H9 (cell line): ENCODE data around the gene TBL1X. TPM values are rescaled to one million over a fixed set of nuclear protein-coding genes. Genes with fewer than 3 reads are reported as not detected.

Experiments
- DNase-seq: peaks from one replicate; pipeline ENCODE4 v3.0.0-alpha.2; 2017
- H2AFZ ChIP-seq: one replicate; pipeline ENCODE4 v1.6.1; 2013; ENCODE audit warnings: mild to moderate bottlenecking, low read length, control low read depth, moderate library complexity
- H2AK5ac ChIP-seq: 2 replicates; pipeline ENCODE4 v1.6.1; 2013; ENCODE audit warnings: low read length, control low read depth, mixed read lengths; ENCODE audit not compliant: insufficient read length
- H2BK120ac ChIP-seq: one replicate; pipeline ENCODE4 v1.6.1; 2013; ENCODE audit warnings: low read depth, mild to moderate bottlenecking, low read length, control low read depth, inconsistent platforms; ENCODE audit not compliant: poor library complexity, severe bottlenecking
- H2BK12ac ChIP-seq: 2 replicates; pipeline ENCODE4 v1.6.1; 2013; ENCODE audit warnings: low read length, control low read depth, mixed read lengths, low read depth; ENCODE audit not compliant: insufficient read length
- H2BK15ac ChIP-seq: 2 replicates; pipeline ENCODE4 v1.6.1; 2013; ENCODE audit warnings: low read depth, low read length, control low read depth
- H2BK20ac ChIP-seq: one replicate; pipeline ENCODE4 v1.6.1; 2013; ENCODE audit warnings: low read depth, mild to moderate bottlenecking, low read length, control low read depth, inconsistent platforms; ENCODE audit not compliant: poor library complexity, severe bottlenecking
- H2BK5ac ChIP-seq: 2 replicates; pipeline ENCODE4 v1.6.1; 2013; ENCODE audit warnings: low read length, control low read depth, mixed read lengths; ENCODE audit not compliant: insufficient read length
- H3K14ac ChIP-seq: 2 replicates; pipeline ENCODE4 v1.6.1; 2013; ENCODE audit warnings: low read length, control low read depth; ENCODE audit not compliant: insufficient read depth
- H3K18ac ChIP-seq: 2 replicates; pipeline ENCODE4 v1.6.1; 2013; ENCODE audit warnings: low read depth, mild to moderate bottlenecking, mixed read lengths, low read length, control low read depth; ENCODE audit not compliant: insufficient read length
- H3K23ac ChIP-seq: 2 replicates; pipeline ENCODE4 v1.6.1; 2013; ENCODE audit warnings: low read length, control low read depth, mixed read lengths, low read depth; ENCODE audit not compliant: insufficient read length
- H3K23me2 ChIP-seq: 2 replicates; pipeline ENCODE4 v1.6.1; 2013; ENCODE audit warnings: low read depth, mild to moderate bottlenecking, mixed read lengths, low read length, control low read depth; ENCODE audit not compliant: insufficient read length, poor library complexity, severe bottlenecking
- H3K27ac ChIP-seq: 2 replicates; pipeline ENCODE4 v1.5.1; 2013; ENCODE audit warnings: low read length, control low read depth, mixed read lengths, low read depth; ENCODE audit not compliant: insufficient read length
- H3K27me3 ChIP-seq: 2 replicates; pipeline ENCODE4 v1.6.1; 2013; ENCODE audit warnings: low read length, control low read depth, inconsistent platforms; ENCODE audit not compliant: insufficient read depth
- H3K4ac ChIP-seq: 2 replicates; pipeline ENCODE4 v1.6.1; 2013; ENCODE audit warnings: low read depth, mild to moderate bottlenecking, control low read depth, inconsistent platforms, low read length, moderate library complexity
- H3K4me1 ChIP-seq: 2 replicates; pipeline ENCODE4 v1.6.1; 2013; ENCODE audit warnings: low read length, control low read depth, inconsistent platforms; ENCODE audit not compliant: insufficient read depth
- H3K4me2 ChIP-seq: 2 replicates; pipeline ENCODE4 v1.6.1; 2013; ENCODE audit warnings: low read length, control low read depth, mixed read lengths; ENCODE audit not compliant: insufficient read length, insufficient read depth
- H3K56ac ChIP-seq: 2 replicates; pipeline ENCODE4 v1.6.1; 2013; ENCODE audit warnings: low read depth, mild to moderate bottlenecking, mixed read lengths, low read length, control low read depth; ENCODE audit not compliant: insufficient read length
- H3K79me1 ChIP-seq: 2 replicates; pipeline ENCODE4 v1.6.1; 2013; ENCODE audit warnings: low read depth, mild to moderate bottlenecking, moderate library complexity, low read length, control low read depth, inconsistent platforms; ENCODE audit not compliant: insufficient read depth, poor library complexity, severe bottlenecking
- H3K79me2 ChIP-seq: 2 replicates; pipeline ENCODE4 v1.6.1; 2013; ENCODE audit warnings: low read length, control low read depth, inconsistent platforms; ENCODE audit not compliant: insufficient read depth
- H3K9ac ChIP-seq: 2 replicates; pipeline ENCODE4 v1.6.1; 2013; ENCODE audit warnings: low read length, control low read depth, mixed read lengths; ENCODE audit not compliant: insufficient read length; ENCODE audit errors: extremely low read depth
- H3K9me3 ChIP-seq: one replicate; pipeline ENCODE4 v1.6.1; 2013; ENCODE audit warnings: low read depth, low read length, inconsistent platforms; ENCODE audit not compliant: control insufficient read depth
- H3T11ph ChIP-seq: one replicate; pipeline ENCODE4 v1.6.1; 2013; ENCODE audit warnings: mild to moderate bottlenecking, low read length, control low read depth, inconsistent platforms
- H4K20me1 ChIP-seq: one replicate; pipeline ENCODE4 v1.6.1; 2013; ENCODE audit not compliant: control insufficient read depth, insufficient read length, insufficient read depth
- H4K5ac ChIP-seq: 2 replicates; pipeline ENCODE4 v1.6.1; 2013; ENCODE audit warnings: low read depth, mild to moderate bottlenecking, mixed read lengths, low read length, control low read depth; ENCODE audit not compliant: insufficient read length
- H4K8ac ChIP-seq: replicated peaks from 2 replicates; pipeline ENCODE4 v1.6.1; 2013; ENCODE audit warnings: low read length, control low read depth, mixed read lengths, low read depth; ENCODE audit not compliant: insufficient read length
- H4K91ac ChIP-seq: 2 replicates; pipeline ENCODE4 v1.6.1; 2013; ENCODE audit warnings: low read depth, mild to moderate bottlenecking, moderate library complexity, mixed read lengths, low read length, control low read depth; ENCODE audit not compliant: insufficient read length
- H3K27ac Mint-ChIP-seq, 3 experiments: 2 replicates in 2 of 3; 3 replicates in 1 of 3; pipeline ENCODE4 v1.8.0; 2020 to 2021; ENCODE audit warnings: mixed read lengths in 3 of 3, mild to moderate bottlenecking in 1 of 3, moderate library complexity in 1 of 3
- H3K27me3 Mint-ChIP-seq: 2 replicates; pipeline ENCODE4 v1.8.0; 2021; ENCODE audit warnings: low read depth, mild to moderate bottlenecking, moderate library complexity, mixed read lengths
- H3K36me3 Mint-ChIP-seq, 3 experiments: 2 replicates in 2 of 3; 3 replicates in 1 of 3; pipeline ENCODE4 v1.8.0; 2020 to 2021; ENCODE audit warnings: low read depth in 3 of 3, mixed read lengths in 3 of 3; ENCODE audit not compliant: insufficient read depth in 1 of 3
- H3K4me1 Mint-ChIP-seq, 2 experiments: 2 replicates each; pipeline ENCODE4 v1.8.0; 2020; ENCODE audit warnings: mixed read lengths in 2 of 2
- H3K4me3 Mint-ChIP-seq, 2 experiments: 2 replicates in 1 of 2; 3 replicates in 1 of 2; pipeline ENCODE4 v1.8.0; 2020 to 2021; ENCODE audit warnings: mild to moderate bottlenecking in 2 of 2, mixed read lengths in 2 of 2, moderate library complexity in 1 of 2
- H3K9me3 Mint-ChIP-seq, 2 experiments: 2 replicates in 1 of 2; 3 replicates in 1 of 2; pipeline ENCODE4 v1.8.0; 2020; ENCODE audit warnings: mild to moderate bottlenecking in 2 of 2, mixed read lengths in 2 of 2, moderate library complexity in 1 of 2
- CTCF ChIP-seq: fragments of 200-600 bp; sonication (generic); conservative IDR thresholded peaks from 3 replicates; pipeline ENCODE4 v1.8.0; 2021; ENCODE audit warnings: antibody characterized with exemption, mild to moderate bottlenecking
- WGBS: extraction: QIAGEN DNeasy Blood & Tissue Kit; methylation state at CpG from one replicate; pipeline ENCODE4 v1.1.7; 2013; ENCODE audit warnings: missing lambda C conversion rate, low lambda C conversion rate, mixed read lengths; ENCODE audit not compliant: insufficient read length; ENCODE audit errors: extremely low coverage; 5-methylcytosine and 5-hydroxymethylcytosine counted together
- total RNA-seq: library from RNA; stranded (reverse); gene quantifications from 2 replicates; pipeline ENCODE4 v1.2.1, GENCODE V29; 2021

The TBL1X gene
- total RNA-seq, 1 experiment from 2014 or later: 24.1 TPM

GRCh38 chrX:9488586-9488985 lies 23.7 kb downstream of the TBL1X start:
- no peak overlapping the region for H3K14ac ChIP-seq
- peak overlapping the region in 1 of 3 experiments; percentile 74; a peak in 1 of 7 replicates for H3K27ac Mint-ChIP-seq
- H2AK5ac ChIP-seq: no peak overlapping the region
- no peak overlapping the region for H3K4me2 ChIP-seq
- no peak overlapping the region for H4K8ac ChIP-seq
- H2BK5ac ChIP-seq: no peak overlapping the region
- no peaks in the 10 kb centered on the region for H3K4me1 ChIP-seq
- no peak overlapping the region for H2AFZ ChIP-seq
- no peak for DNase-seq
- no peak overlapping the region for H4K91ac ChIP-seq
- H3K56ac ChIP-seq: no peak overlapping the region
- no peak overlapping the region for H3T11ph ChIP-seq
- H3K27me3 ChIP-seq: no peaks in the 10 kb centered on the region
- H3K9me3 ChIP-seq: no peaks in the 10 kb centered on the region
- peaks cover 6 to 64% of the 10 kb centered on the region in 2 experiments; a peak in 4 of 5 replicates for H3K9me3 Mint-ChIP-seq
- H3K18ac ChIP-seq: no peak overlapping the region
- TF ChIP-seq CTCF: no peak
- H2BK15ac ChIP-seq: no peak overlapping the region
- peaks cover 3 to 4% of the 10 kb centered on the region in 2 experiments; a peak in 3 of 4 replicates for H3K4me1 Mint-ChIP-seq
- H3K27ac ChIP-seq: no peak overlapping the region
- H3K9ac ChIP-seq: no peak overlapping the region
- H2BK120ac ChIP-seq: no peak overlapping the region
- H3K79me1 ChIP-seq: peaks cover 9% of the 10 kb centered on the region
- H3K4me3 Mint-ChIP-seq: no peak overlapping the region
- peaks cover 2% of the 10 kb centered on the region; the same call in 1 of the 2 replicates for H3K27me3 Mint-ChIP-seq
- no peaks in the 10 kb centered on the region for H3K23me2 ChIP-seq
- no peaks in the 10 kb centered on the region for H4K20me1 ChIP-seq
- H3K23ac ChIP-seq: no peak overlapping the region
- H4K5ac ChIP-seq: no peak overlapping the region
- H3K4ac ChIP-seq: no peak overlapping the region
- H2BK20ac ChIP-seq: no peak overlapping the region
- WGBS: no CpG with 5 or more reads among the region's 4 CpGs
- peaks cover 22 to 30% (median 29%) of the 10 kb centered on the region in 3 experiments for H3K36me3 Mint-ChIP-seq
- no peaks in the 10 kb centered on the region; the same call in 1 of the 2 replicates for H3K79me2 ChIP-seq
- no peak overlapping the region for H2BK12ac ChIP-seq
